ENCODE results near the gene ADAMTS15. TPM values are rescaled to one million over a fixed set of nuclear protein-coding genes. Genes with fewer than 3 reads are reported as not detected.

ADAMTS15 gene
- total RNA-seq, 2 experiments from 2014 or later: 0.04 to 0.05 TPM

DNA sequence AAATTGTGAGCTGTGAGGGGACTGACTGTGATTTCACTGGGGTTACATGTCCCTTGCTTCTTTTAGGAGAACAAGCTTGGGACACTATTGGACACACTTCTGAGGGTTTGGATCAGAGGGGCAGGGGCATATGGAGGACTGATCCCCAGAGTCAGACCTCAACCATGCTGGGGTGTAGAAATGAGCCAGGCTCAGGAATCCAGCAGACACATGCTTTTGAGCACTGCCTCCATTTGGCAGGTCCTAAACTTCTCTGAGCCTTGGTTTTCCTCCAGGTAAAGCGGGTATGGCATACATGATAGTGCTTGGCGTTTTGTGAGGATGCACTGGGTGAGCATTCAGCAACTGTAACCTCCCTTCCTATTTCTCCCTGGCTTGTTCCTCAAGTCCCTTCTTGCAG lies 74.7 kb downstream of the ADAMTS15 start:
- Mint-ChIP-seq H3K27me3 (peaks cover 3% of the 10 kb centered on the region), H3K9me3 (no peaks in the 10 kb centered on the region), H3K4me1 (no peaks in the 10 kb centered on the region), H3K36me3 (ENCODE audit: low read depth) (no peaks in the 10 kb centered on the region), H3K4me3 (no peak overlapping the region), H3K27ac (no peak overlapping the region)
- ChIA-PET CTCF (no interaction called here), POLR2A (no interaction called here)
- DNase-seq: no peak

DNA sequence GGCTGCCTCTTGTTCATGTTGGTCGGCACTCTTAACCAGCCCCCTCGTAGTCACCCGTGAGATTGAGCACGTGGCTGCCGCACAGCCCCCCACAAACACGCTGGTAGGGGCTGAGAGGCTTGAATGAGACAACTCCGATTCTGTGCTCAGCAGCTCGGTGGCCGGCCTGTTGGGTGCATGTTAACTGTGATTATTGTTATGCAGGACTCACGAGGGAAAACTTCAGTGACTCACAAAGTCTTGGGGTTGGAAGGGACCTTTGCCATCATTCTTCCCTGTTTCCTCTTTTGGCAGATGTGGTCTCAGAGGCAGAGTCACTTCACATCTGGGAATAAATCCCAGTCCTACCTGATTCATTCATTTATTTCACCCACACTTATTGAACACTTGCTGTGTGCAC lies 75.2 kb downstream of the ADAMTS15 start:
- peaks cover 3% of the 10 kb centered on the region for H3K27me3 Mint-ChIP-seq
- DNase-seq: no peak
- H3K27ac Mint-ChIP-seq: no peak overlapping the region
- H3K4me1 Mint-ChIP-seq: no peaks in the 10 kb centered on the region
- H3K9me3 Mint-ChIP-seq: no peaks in the 10 kb centered on the region
- CTCF ChIA-PET: no interaction called here
- POLR2A ChIA-PET: no interaction called here
- no peaks in the 10 kb centered on the region for H3K36me3 Mint-ChIP-seq (ENCODE audit: low read depth)
- no peak overlapping the region for H3K4me3 Mint-ChIP-seq

DNA sequence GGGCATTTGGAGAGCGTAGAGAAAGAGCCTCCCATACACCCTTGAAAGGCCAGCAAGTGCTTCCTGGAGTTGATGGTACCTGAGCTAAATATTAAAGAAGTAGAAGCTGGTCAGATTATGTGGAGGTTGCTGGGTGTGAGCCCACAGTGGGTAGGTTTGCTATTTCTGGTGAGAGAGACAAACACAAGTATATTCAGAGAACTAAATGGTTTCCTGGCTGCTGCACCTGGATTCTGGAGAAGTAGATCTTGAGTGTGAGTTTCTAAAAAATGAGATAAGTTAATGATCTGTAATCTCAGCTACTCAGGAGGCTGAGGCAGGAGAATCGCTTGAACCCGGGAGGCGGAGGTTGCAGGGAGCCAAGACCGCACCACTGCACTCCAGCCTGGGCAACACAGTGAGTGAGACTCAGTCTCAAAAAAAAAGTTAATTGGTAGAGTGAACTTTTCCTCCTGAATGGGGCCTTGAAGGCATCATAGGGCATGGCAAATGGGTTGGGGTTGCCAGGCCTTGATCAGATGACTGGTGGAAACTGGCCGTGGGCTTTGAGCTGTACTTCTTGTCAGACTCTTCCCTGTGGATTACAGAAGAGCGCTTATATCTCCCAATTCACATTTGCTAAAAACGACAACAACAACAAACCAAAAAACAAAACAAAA lies 75.8 kb downstream of the ADAMTS15 start:
- DNase-seq: no peak
- no peaks in the 10 kb centered on the region for H3K36me3 Mint-ChIP-seq (ENCODE audit: low read depth)
- POLR2A ChIA-PET: no interaction called here
- CTCF ChIA-PET: no interaction called here
- H3K27ac Mint-ChIP-seq: no peak overlapping the region
- no peak overlapping the region for H3K4me3 Mint-ChIP-seq
- no peaks in the 10 kb centered on the region for H3K9me3 Mint-ChIP-seq
- no peaks in the 10 kb centered on the region for H3K4me1 Mint-ChIP-seq
- H3K27me3 Mint-ChIP-seq: peaks cover 3% of the 10 kb centered on the region

GRCh38 chr11:130525307-130525706 lies 76.9 kb downstream of the ADAMTS15 start:
- H3K27ac Mint-ChIP-seq: no peak overlapping the region
- no peak overlapping the region for H3K4me3 Mint-ChIP-seq
- H3K9me3 Mint-ChIP-seq: no peaks in the 10 kb centered on the region
- ChIA-PET CTCF (no interaction called here), POLR2A (no interaction called here)
- H3K4me1 Mint-ChIP-seq: no peaks in the 10 kb centered on the region
- H3K27me3 Mint-ChIP-seq: peaks cover 3% of the 10 kb centered on the region
- H3K36me3 Mint-ChIP-seq (ENCODE audit: low read depth): no peaks in the 10 kb centered on the region
- no peak for DNase-seq

Other genes starting within 250 kb of the ADAMTS15 start
- 10 to 100 TPM; 55.4 to 61.5 TPM for gene ZBTB44, start 133.7 kb upstream of the ADAMTS15 start, total RNA-seq
- not detected for gene ADAMTS8, start 20.0 kb upstream of the ADAMTS15 start, total RNA-seq

Measured in activated CD4-positive, alpha-beta T cell treated with anti-CD3 and anti-CD28 coated beads, Interleukin-2, amount 10 ng/mL, durations not matched to agents 7 days and 5 days (primary cell).